A549 (cell line): ENCODE measurements around the gene RNF175.

Source experiments
- CTCF ChIP-seq: fragments of >200 bp; sonication (Bioruptor Twin); formaldehyde crosslinking; IDR thresholded peaks from 3 replicates; pipeline ENCODE4 v1.5.1; 2016
- ELK1 ChIP-seq: fragments of 150-350 bp; IDR thresholded peaks from 2 replicates; pipeline ENCODE4 v1.6.1; 2014; ENCODE audit warnings: low read depth, mild to moderate bottlenecking, low read length
- HMGXB4 ChIP-seq: fragments of 250-450 bp; sonication (Bioruptor Pico); IDR thresholded peaks from 2 replicates; pipeline ENCODE4 v1.5.0; 2021; ENCODE audit warnings: mild to moderate bottlenecking, moderate library complexity, borderline replicate concordance
- KDM1A ChIP-seq: fragments of 200-600 bp; sonication (generic); IDR thresholded peaks from 2 replicates; pipeline ENCODE4 v1.6.1; 2016; ENCODE audit warnings: low read depth, mild to moderate bottlenecking
- MAZ ChIP-seq: fragments of 150-350 bp; IDR thresholded peaks from 2 replicates; pipeline ENCODE4 v1.6.1; 2014; ENCODE audit warnings: antibody characterized with exemption, low read depth, low read length, borderline replicate concordance
- NPAS2 ChIP-seq: fragments of 250-450 bp; sonication (Bioruptor Pico); IDR thresholded peaks from 2 replicates; pipeline ENCODE4 v1.8.0; 2022; ENCODE audit warnings: mild to moderate bottlenecking, moderate library complexity, borderline replicate concordance
- NR3C1 ChIP-seq: fragments of >200 bp; sonication (Bioruptor Twin); formaldehyde crosslinking; IDR thresholded peaks from 3 replicates; pipeline ENCODE4 v1.6.1; 2017
- POLR2A ChIP-seq: IDR thresholded peaks from 2 replicates; pipeline ENCODE4 v1.6.1; 2012; ENCODE audit warnings: mild to moderate bottlenecking, low read length
- RAD21 ChIP-seq, 2 experiments: fragments of >200 bp in 1 of 2; sonication (Bioruptor Twin) in 1 of 2; formaldehyde crosslinking in 1 of 2; IDR thresholded peaks in 1 of 2; conservative IDR thresholded peaks in 1 of 2; 2 replicates in 1 of 2; 3 replicates in 1 of 2; pipeline ENCODE4 v1.6.1; 2012 to 2018; ENCODE audit warnings: inconsistent platforms in 1 of 2
- TP53 ChIP-seq: fragments of 250-450 bp; sonication (Bioruptor Pico); IDR thresholded peaks from 2 replicates; pipeline ENCODE4 v1.5.0; 2021; ENCODE audit warnings: mild to moderate bottlenecking, moderate library complexity
- ZFP36 ChIP-seq: fragments of 450-650 bp; IDR thresholded peaks from 2 replicates; pipeline ENCODE4 v1.6.1; 2014; ENCODE audit warnings: borderline replicate concordance; ENCODE audit not compliant: partially characterized antibody
- ZNF302 ChIP-seq: fragments of 250-450 bp; sonication (Bioruptor Pico); IDR thresholded peaks from 2 replicates; pipeline ENCODE4 v1.9.0; 2021; ENCODE audit warnings: inconsistent platforms, mild to moderate bottlenecking, moderate library complexity
- TF ChIP-seq, protein P1 (sequence below): IDR thresholded peaks from 2 replicates; pipeline ENCODE4 v1.6.1; 2012

DNA sequence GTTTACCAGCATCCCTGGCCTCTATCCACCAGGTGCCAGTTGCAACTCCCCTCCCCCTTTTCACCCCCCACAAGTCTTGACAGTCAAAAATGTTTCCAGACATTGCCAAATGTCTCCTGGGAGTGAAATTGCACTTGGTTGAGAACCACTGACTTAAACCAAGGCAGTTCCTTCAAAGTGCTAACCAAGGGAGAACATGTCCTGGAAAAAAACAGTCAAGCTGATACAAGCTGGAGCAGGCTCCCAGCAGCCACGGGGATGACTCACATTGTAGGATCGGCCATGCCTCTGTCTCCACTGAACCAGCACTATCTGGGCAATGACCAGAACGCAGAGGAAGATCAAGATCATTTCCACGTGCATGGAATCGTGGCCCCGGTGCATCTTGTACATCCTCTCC, 11.4 kb downstream of the RNF175 start:
- TF ChIP-seq NR3C1 (no peak), RAD21 (conservative IDR thresholded peaks at IDR 0.05 in 1 of 2, IDR thresholded peaks at IDR 0.05 in 1 of 2) (no peak), CTCF (no peak), TP53 (CRISPR knock-in tag) (no peak), POLR2A (no peak), ZNF302 (CRISPR knock-in tag) (no peak), ELK1 (no peak), KDM1A (no peak), NPAS2 (CRISPR knock-in tag) (no peak), MAZ (no peak), ZFP36 (no peak), HMGXB4 (CRISPR knock-in tag) (no peak)
- TF ChIP-seq, protein P1, sequence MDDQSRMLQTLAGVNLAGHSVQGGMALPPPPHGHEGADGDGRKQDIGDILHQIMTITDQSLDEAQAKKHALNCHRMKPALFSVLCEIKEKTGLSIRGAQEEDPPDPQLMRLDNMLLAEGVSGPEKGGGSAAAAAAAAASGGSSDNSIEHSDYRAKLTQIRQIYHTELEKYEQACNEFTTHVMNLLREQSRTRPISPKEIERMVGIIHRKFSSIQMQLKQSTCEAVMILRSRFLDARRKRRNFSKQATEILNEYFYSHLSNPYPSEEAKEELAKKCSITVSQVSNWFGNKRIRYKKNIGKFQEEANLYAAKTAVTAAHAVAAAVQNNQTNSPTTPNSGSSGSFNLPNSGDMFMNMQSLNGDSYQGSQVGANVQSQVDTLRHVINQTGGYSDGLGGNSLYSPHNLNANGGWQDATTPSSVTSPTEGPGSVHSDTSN: no peak
